Stimulated activated CD8-positive, alpha-beta memory T cell treated with anti-CD3 and anti-CD28 coated beads, Interleukin-15, amount 100 ng/mL, for 1 hour (primary cell): ENCODE measurements around the gene BEST1.
"Not testable (repeated sequence)": the region's sequence is repeated elsewhere in the genome, so short reads cannot be mapped to it uniquely, and the experiment has no call there.

ENCODE experiments used
- DNase-seq: peaks from one replicate; pipeline ENCODE4 v3.0.0-alpha.2; 2020; ENCODE audit warnings: low read depth

Gene BEST1

GRCh38 chr11:61964666-61965271 is 14.6 kb downstream of the BEST1 start:
- DNase-seq, result not testable (repeated sequence)

GRCh38 chr11:61966734-61967115 is 16.6 kb downstream of the BEST1 start:
- DNase-seq, result peak; percentile 14

GRCh38 chr11:61967116-61967923 is 17.2 kb downstream of the BEST1 start, which contains the start of gene FTH1:
FTH1 (minus strand) TSS chr11:61967634; CDS start chr11:61967425, 209 bp downstream.
- peak; percentile 77 for DNase-seq

GRCh38 chr11:61967924-61968757 is 18.0 kb downstream of the BEST1 start:
- DNase-seq, result no peak

- DNase-seq, result no peak
Measured at GRCh38 chr11:61968758-61969390, 18.7 kb downstream of the BEST1 start.

GRCh38 chr11:61969391-61969758 is 19.2 kb downstream of the BEST1 start:
- DNase-seq, result no peak

- no peak for DNase-seq
Measured at GRCh38 chr11:61969838-61970662, 19.9 kb downstream of the BEST1 start.

- DNase-seq, result no peak
Measured at GRCh38 chr11:61971248-61972111, 21.3 kb downstream of the BEST1 start.

GRCh38 chr11:61972112-61972671 is 22.0 kb downstream of the BEST1 start:
- DNase-seq, result no peak

- no peak for DNase-seq
Measured at GRCh38 chr11:61972672-61973475, 22.7 kb downstream of the BEST1 start.

- no peak for DNase-seq
Measured at GRCh38 chr11:61973476-61974162, 23.5 kb downstream of the BEST1 start.

- DNase-seq, result no peak
Measured at GRCh38 chr11:61974766-61975631, 24.8 kb downstream of the BEST1 start.

- DNase-seq, result no peak
Measured at GRCh38 chr11:61975638-61976419, 25.7 kb downstream of the BEST1 start.

GRCh38 chr11:61976420-61976800 is 26.3 kb downstream of the BEST1 start:
- no peak for DNase-seq

GRCh38 chr11:61976813-61977475 is 26.8 kb downstream of the BEST1 start:
- no peak for DNase-seq
